ENCODE data around the gene SERP2.
"Not testable (repeated sequence)": the region's sequence is repeated elsewhere in the genome, so short reads cannot be mapped to it uniquely, and the experiment has no call there.

SERP2 gene

GRCh38 chr13:44373601-44374347, at the start of gene SERP2:
TSS of gene SERP2 (plus strand) at chr13:44373824. CDS start at chr13:44374026, 202 bp downstream.
- DNase-seq (ENCODE audit: low read depth, low spot score) = peak; percentile 61

- DNase-seq (ENCODE audit: low read depth, low spot score) = no peak
These were observed 46.7 kb upstream of the SERP2 start for GRCh38 chr13:44326961-44327360.

DNA sequence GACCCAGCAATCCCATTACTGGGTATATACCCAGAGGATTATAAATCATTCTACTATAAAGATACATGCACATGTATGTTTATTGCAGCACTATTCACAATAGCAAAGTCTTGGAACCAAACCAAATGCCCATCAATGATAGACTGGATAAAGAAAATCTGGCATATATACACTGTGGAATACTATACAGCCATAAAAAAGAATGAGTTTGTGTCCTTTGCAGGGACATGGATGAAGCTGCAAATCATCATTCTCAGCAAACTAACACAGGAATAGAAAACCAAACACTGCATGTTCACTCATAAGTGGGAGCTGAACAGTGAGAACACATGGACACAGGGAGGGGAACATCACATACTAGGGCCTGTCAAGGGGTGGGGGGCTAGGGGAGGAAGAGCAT, 44.6 kb upstream of the SERP2 start:
- DNase-seq (ENCODE audit: low read depth, low spot score) = not testable (repeated sequence)

DNA sequence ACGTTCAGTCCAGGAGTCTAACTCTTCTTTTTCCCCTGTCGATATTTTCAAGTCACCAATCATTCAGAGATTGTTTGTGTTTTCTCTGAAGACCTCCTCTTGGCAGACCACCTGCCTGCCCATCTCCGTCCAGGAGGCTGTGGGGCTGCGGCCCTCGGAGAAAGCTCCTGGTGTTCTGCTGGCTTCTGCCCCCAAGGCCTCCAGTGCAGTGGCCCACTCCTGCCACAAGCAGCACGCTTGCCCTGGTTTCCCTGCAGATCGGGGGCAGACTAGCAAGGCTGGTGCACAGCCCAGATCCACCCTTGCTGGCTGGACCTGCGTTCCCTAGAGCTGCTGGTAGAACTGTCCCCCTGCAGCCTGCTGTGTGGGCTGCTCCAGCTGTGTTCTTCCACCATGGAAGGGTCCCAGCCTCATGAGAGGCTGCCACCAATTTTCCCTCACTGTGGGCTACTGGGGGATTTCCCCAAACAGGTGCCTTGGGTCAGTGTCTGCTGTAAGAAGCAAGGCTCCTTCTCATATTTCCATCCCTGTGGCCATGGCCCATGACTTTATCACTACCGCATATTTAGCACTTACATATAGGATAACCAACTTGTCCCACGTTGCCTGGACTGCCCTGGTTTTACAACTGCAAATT, 43.6 kb upstream of the SERP2 start:
- DNase-seq (ENCODE audit: low read depth, low spot score) = no peak

- DNase-seq (ENCODE audit: low read depth, low spot score) = no peak
These were observed 42.2 kb upstream of the SERP2 start for GRCh38 chr13:44331446-44331845.

DNA sequence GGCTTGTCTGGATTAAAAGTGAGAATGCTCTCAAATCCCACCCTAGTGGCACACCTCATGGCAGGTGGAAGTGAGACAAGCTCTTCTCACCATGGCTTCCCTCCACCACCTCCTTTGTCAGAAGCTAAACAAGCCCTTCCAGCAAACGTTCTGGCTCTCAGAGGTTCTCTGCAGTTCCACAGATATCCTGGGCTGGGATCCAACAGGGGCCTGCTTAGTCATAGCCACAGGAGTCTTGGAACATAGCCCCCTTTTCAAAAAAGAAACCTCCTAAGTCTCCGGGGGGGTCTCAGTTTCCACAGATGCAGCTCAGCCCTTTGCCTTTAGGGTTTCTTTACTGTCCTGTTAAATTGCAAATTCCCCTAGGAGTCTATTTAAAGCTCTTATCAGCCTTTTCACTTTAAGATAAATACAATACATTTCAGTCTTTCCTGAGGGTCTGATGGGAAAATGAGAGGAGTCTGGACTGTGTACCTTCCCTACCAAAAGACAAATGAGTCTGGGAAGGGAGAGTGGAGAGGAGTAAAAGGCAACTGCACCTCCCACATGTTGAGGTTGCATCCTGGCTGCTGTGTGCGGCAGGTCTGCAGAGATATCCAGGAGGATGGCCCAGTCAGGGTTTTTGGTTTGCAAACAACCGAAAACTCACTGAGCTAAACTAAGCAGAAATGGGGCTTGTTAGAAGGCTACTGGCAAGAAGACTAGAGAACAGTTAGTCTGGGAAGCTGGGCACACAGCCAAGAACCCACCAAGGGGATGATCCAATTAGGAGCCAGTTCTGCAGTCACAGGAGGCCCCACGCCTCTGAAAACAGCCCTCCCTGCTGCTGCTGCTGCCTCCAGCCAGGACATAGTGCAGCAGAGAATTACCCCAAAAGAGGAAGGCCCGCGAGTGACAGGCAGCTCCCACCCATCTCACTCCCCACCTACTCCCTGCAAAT, 41.4 kb upstream of the SERP2 start:
- DNase-seq (ENCODE audit: low read depth, low spot score) = peak; percentile 51

GRCh38 chr13:44333950-44334655, 39.5 kb upstream of the SERP2 start:
- no peak for DNase-seq (ENCODE audit: low read depth, low spot score)

DNA sequence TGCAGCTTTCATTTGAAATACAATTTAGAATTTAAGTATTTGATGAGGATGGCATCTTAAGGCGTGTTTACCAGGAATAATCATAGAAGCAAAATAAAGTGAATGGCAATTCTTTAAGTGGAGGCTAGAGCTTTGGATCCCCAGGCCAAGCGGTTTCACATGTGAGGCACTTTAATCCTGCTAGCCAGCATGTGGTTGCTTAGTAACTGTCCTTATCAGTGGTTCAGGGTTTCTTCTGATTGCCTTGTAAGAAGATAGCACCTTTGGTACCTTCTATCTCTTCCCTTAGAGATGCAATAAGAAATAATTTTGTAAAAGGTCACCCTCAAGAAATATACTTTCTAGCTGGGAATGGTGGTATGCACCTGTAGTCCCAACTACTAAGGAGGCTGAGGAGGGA, 38.9 kb upstream of the SERP2 start:
- no peak for DNase-seq (ENCODE audit: low read depth, low spot score)

DNA sequence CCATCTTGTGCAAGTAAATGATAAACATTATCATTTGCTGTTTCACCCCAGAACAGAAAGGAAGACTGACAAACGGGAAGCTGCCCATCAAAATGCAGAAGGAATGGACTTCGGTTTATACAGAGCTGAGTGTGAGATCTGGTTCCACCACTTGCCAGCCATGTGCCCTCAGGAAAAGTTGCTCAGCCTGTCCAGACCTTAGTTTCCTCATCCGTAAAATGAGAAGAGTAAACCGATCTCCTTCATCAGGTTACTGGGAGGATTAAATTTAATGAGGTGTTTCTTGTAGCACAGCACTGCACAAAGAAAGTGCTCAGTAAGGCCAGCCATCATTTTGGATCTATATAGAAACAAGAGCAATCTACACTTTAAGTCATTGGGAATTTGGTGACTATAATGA, 36.7 kb upstream of the SERP2 start:
- no peak for DNase-seq (ENCODE audit: low read depth, low spot score)

GRCh38 chr13:44337581-44337980, 36.0 kb upstream of the SERP2 start:
- DNase-seq (ENCODE audit: low read depth, low spot score) = no peak

DNA sequence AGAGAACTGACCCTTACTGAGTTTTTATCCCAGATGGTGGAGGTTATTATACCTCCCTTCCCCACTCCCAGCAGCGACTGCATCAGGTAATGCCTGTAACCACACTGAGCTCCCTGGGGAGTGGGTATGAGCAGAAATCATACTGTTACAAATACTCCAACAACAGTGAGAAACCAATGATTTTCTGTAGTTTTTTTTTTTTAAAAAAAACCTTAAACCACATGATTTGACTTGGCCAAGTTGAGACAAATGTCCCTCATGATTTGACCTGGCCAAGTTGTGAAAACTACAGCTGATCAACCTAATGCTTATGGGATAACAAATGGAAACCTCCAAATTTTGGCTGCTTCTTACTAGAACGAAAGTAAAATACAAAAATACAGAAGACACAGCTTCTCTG, 33.1 kb upstream of the SERP2 start:
- no peak for DNase-seq (ENCODE audit: low read depth, low spot score)

GRCh38 chr13:44342741-44343140, 30.9 kb upstream of the SERP2 start:
- DNase-seq (ENCODE audit: low read depth, low spot score) = no peak

DNA sequence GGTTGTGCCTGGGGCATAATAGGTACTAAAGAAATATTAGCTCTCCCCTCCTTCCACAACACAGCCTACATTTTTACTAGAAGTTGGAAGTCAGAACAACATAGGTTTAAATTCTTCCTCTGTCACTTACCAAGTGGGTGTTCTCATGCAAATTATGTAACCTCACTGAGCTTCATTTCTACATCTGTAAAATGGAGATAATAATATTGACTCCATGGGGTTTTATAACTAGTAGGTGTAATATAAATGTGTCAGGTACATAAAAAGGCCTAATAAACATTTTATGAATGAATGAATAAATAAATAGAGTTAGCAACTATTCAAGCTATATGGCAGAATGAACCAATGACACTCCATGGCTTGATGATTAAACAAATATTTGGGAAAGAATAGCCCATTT, 27.1 kb upstream of the SERP2 start:
- no peak for DNase-seq (ENCODE audit: low read depth, low spot score)

DNA sequence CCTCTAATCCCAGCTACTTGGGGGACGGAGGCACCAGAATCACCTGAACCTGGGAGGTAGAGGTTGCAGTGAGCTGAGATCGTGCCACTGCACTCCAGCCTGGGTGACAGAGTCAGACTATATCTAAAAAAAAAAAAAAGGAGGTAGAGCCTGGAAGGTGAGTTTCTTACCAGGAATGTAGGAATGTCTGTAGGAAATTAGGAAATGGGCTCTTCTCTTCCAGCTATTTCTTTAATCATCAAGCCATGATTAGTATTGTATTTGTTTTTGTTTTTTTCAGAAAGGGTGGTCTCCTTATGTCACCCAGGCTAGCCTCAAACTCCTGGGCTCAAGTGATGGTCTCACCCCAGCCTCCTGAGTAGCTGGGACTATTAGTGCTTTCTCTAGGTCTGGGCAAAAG, 26.3 kb upstream of the SERP2 start:
- DNase-seq (ENCODE audit: low read depth, low spot score) = no peak

GRCh38 chr13:44347949-44348348, 25.7 kb upstream of the SERP2 start:
- DNase-seq (ENCODE audit: low read depth, low spot score) = no peak

DNA sequence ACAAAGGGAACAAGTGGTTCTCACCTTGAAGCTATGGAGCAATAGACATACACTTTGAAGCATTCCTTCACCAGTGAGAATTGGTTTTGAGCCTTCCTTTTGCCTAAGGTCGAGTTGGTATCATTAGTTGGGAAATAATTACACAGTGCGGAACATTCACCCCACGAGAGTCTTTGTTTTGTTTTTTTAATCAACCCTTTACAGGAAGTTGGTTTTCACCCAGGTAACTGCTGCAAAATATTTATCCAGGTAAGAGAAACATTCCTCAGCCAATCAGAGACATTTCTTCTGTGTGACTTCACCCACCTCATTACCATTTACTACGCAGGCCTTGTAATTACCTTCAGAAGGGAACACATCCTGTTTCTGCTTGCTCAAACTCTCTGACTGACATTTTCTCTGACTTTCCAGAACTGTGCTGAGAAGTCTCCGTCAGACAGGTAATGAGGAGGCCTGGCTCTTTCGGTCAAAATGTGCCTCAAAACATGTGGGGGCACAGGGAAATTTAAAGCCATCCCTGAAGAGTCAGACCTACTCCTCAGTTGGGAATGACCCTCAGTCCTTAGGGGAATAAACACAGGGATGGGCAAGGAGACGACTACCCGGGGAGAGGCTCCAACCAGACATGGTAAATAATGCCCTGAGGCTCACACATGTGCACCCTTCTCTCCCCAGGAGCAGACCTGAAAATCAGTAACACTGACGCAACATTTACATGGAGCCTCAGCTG, 22.7 kb upstream of the SERP2 start:
- peak; percentile 72 for DNase-seq (ENCODE audit: low read depth, low spot score)

DNA sequence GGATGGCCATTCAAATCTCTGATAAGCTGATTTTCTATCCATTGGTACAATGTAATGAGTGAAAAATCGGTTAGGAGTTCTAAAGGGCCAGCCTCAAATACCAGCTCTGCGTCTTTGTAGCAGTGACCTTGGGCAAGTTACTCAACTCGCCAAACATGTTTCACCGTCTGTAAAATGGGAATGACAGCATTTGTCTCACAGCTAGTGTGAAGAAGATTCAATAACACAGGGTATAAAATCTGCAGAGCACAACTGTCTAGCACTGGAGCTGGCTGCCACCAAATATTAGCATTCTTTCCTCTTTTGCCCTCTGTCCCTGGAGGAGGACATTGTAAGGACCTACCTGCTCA, 22.1 kb upstream of the SERP2 start:
- DNase-seq (ENCODE audit: low read depth, low spot score) = no peak

GRCh38 chr13:44352202-44352601, 21.4 kb upstream of the SERP2 start:
- DNase-seq (ENCODE audit: low read depth, low spot score) = no peak

DNA sequence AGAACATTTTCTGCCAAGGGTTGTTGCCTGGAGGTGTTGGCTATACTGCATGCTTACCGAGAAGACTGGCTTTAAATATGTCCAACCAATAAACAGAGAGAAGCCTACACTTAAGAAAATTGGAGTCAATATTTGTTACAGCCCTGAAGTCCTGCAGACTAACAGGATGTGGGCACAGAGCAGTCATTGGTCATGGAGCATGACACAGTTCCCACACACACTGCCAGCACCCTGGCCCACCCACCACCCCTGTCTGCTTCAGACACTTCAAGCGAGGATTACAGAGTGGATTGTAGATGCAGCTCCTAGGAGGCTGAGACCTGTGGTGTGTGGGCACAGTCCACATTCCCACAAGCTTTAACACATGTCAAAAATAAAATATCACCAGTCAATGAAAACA, 21.0 kb upstream of the SERP2 start:
- no peak for DNase-seq (ENCODE audit: low read depth, low spot score)

- DNase-seq (ENCODE audit: low read depth, low spot score) = no peak
These were observed 19.3 kb upstream of the SERP2 start for GRCh38 chr13:44354331-44354730.

GRCh38 chr13:44354884-44355283, 18.7 kb upstream of the SERP2 start:
- no peak for DNase-seq (ENCODE audit: low read depth, low spot score)

All from ELF-1 (cell line).